Peyer's patch (tissue), 4 donors: ENCODE results near the gene USP27X.

Experiments used
- CTCF ChIP-seq, 6 experiments: fragments of 450-650 bp in 4 of 6; fragments of 200-600 bp in 2 of 6; sonication (generic) in 1 of 6; IDR thresholded peaks; one replicate each; pipeline ENCODE4 v1.5.1; 2017 to 2019; ENCODE audit warnings: antibody characterized with exemption in 6 of 6, mild to moderate bottlenecking in 3 of 6, moderate library complexity in 1 of 6
- POLR2A ChIP-seq, 2 donors: fragments of 450-650 bp; IDR thresholded peaks; one replicate each; pipeline ENCODE4 v1.5.1; 2017; ENCODE audit warnings: antibody characterized with exemption in 2 of 2, mild to moderate bottlenecking in 2 of 2, moderate library complexity in 2 of 2

- TF ChIP-seq POLR2A (IDR thresholded peaks at IDR 0.05) (no peak), CTCF (IDR thresholded peaks at IDR 0.05) (no peak)
These were observed 10.5 kb upstream of the USP27X start for GRCh38 chrX:49868739-49869138.
